BLaER1 (cell line): ENCODE results near the gene ZBED1.
A peak's percentile ranks its signal among the peaks of the same experiment; 100 is the strongest.

ENCODE experiments used
- H3K27ac ChIP-seq: shearing (Covaris generic); formaldehyde crosslinking; 2 replicates; pipeline ENCODE4 v1.8.1; 2022
- H3K27me3 ChIP-seq: shearing (Covaris generic); formaldehyde crosslinking; 2 replicates; pipeline ENCODE4 v1.8.1; 2022
- H3K36me3 ChIP-seq: shearing (Covaris generic); formaldehyde crosslinking; 2 replicates; pipeline ENCODE4 v1.8.1; 2022
- H3K4me1 ChIP-seq: shearing (Covaris generic); formaldehyde crosslinking; 2 replicates; pipeline ENCODE4 v1.8.1; 2022
- H3K4me2 ChIP-seq: shearing (Covaris generic); formaldehyde crosslinking; 2 replicates; pipeline ENCODE4 v1.8.1; 2022
- H3K4me3 ChIP-seq: shearing (Covaris generic); formaldehyde crosslinking; 2 replicates; pipeline ENCODE4 v1.8.1; 2022
- H3K9ac ChIP-seq: shearing (Covaris generic); formaldehyde crosslinking; 2 replicates; pipeline ENCODE4 v1.8.1; 2022
- H3K9me3 ChIP-seq: shearing (Covaris generic); formaldehyde crosslinking; 2 replicates; pipeline ENCODE4 v1.8.1; 2022
- H4K20me1 ChIP-seq: shearing (Covaris generic); formaldehyde crosslinking; 2 replicates; pipeline ENCODE4 v1.8.1; 2022
- Cebpa-rat ChIP-seq: shearing (Covaris generic); IDR thresholded peaks from 2 replicates; pipeline ENCODE4 v1.8.1; 2022

Gene ZBED1

DNA sequence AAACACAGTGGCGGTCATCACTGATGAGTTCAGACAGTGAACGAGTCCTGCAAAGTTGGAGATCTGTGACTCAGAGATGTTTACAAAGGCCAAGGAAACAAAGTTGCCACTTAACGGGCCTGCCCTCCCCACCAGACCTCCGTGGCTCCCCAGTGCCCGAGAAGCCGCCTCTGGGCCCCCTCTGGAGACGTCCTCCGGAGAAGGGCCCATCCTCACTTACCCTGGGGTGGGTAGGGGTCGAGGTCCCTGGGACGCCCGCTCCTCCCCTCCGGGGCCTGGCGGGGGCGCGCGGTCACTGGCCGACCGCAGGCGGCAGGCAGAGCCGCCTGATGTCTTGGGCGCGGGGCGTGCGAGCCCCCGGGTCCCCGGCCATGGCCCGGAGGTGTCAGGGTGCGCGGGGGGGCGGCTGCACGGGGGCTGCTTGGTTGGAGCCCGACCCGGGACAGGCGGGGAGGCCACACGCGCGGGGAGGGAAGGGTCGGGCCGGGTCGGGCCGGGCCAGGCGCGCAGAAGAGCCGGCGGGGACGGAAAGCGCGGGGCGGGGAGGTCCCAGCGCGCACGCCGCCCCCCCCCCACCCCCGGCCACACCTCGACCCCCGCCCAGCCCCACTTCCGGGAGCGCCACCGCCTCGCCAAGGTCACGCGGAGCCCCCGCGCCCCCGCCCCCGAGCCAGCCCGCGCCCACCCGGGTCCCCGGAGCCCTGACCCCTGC lies 529 bp downstream of the ZBED1 start:
- Histone ChIP-seq H3K9ac (peak overlapping the region; percentile 96), H3K27ac (peak overlapping the region; percentile 97), H3K36me3 (peaks cover 13% of the 10 kb centered on the region), H3K4me2 (peak overlapping the region; percentile 96), H3K4me3 (peak overlapping the region; percentile 88), H3K9me3 (no peaks in the 10 kb centered on the region), H4K20me1 (peaks cover 44% of the 10 kb centered on the region), H3K4me1 (peaks cover 53% of the 10 kb centered on the region), H3K27me3 (no peaks in the 10 kb centered on the region)
- TF ChIP-seq Cebpa-rat: no peak

DNA sequence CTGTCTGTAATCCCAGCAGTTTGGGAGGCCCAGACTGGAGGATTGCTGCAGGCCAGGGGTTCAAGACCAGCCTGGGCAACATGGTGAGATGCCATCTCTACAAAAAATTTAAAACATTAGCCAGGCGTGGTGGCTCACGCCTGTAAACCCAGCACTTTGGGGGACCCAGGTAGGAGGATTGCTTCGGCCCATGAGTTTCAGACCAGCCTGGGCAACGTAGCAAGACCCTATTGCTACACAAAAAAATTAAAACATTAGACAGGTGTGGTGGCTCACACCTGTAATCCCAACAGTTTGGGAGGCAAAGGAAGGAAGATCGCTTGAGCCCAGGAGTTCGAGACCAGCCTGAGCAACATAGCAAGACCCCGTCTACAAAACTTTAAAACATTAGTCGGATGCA lies 1.3 kb downstream of the ZBED1 start:
- Histone ChIP-seq H3K36me3 (peaks cover 16% of the 10 kb centered on the region), H3K4me1 (peaks cover 54% of the 10 kb centered on the region), H3K27me3 (no peaks in the 10 kb centered on the region), H3K27ac (peak overlapping the region; percentile 97), H4K20me1 (peaks cover 51% of the 10 kb centered on the region), H3K9me3 (no peaks in the 10 kb centered on the region), H3K4me2 (peak overlapping the region; percentile 96), H3K4me3 (peak overlapping the region; percentile 88), H3K9ac (peak overlapping the region; percentile 96)
- TF ChIP-seq Cebpa-rat: no peak

DNA sequence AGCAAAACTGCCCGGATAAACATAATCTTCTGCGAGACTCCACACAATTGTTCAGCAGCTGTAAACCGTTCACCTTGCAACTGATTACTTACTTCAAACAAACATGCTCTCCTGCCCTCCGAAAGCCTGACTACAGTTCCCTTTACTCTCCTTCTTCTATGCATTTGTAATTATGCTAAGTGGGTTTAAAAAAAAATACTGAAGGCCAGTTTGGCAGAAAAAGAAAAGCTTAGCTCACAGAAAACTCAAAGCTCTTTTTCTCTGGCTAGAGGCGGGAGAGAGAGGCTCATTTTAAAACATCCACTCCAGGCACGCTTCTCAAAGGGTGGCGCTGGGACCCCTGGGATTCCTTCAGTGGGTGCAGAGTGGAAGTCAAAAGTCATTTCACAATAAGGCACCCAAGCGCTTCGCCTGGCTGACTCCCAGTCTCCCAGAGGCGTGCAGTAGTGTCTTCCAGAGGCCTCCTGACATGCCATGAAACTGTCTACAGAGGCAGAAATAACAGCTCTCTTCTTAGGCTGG lies 1.9 kb downstream of the ZBED1 start:
- Histone ChIP-seq H3K4me3 (peak overlapping the region; percentile 88), H3K4me2 (peak overlapping the region; percentile 96), H3K9ac (peak overlapping the region; percentile 96), H3K27me3 (no peaks in the 10 kb centered on the region), H3K36me3 (peaks cover 18% of the 10 kb centered on the region), H4K20me1 (peaks cover 58% of the 10 kb centered on the region), H3K9me3 (no peaks in the 10 kb centered on the region), H3K27ac (peak overlapping the region; percentile 97), H3K4me1 (peaks cover 58% of the 10 kb centered on the region)
- peak; percentile 66; the same call in 1 of the 2 replicates for TF ChIP-seq Cebpa-rat

DNA sequence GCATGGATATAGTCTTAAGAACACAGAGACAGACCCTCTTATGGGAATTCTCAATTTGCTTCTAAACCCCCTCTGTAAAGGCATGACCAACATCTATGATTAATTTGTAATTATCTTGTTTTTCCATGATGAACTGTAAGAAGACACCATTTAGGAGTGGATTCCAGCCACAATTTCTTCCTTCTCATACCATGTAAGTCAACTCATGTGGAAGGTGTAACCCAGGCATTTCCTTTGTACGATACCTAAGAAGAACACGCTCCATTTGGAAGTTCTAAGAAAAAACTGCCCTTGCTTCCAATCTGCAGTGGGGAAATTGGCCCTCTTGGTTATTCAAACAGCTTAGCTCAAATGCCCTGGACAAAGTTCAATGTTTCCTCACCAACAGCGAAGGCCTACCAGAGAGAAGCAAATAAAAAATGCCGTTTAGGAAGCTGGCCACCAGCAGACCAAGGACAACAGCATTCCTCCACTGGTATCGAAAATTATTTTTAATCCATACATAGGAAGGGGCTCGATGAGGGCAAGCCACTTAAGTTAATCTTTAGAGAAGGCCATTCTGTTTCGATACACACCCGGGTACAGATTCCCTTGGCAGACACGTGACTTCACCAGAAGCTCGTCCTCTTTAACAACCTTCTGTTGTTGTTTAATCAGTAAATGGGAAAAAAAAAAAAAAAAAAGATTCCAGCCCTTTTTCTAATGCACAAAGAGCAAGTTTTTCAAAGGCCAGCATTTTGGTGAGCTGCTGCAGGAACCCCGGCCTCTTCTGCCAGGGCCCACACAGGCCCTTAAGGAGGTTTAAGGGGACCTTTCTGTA lies 2.6 kb downstream of the ZBED1 start:
- H3K27ac ChIP-seq: peak overlapping the region; percentile 97
- H4K20me1 ChIP-seq: peaks cover 65% of the 10 kb centered on the region
- peak overlapping the region; percentile 88 for H3K4me3 ChIP-seq
- peak overlapping the region; percentile 96 for H3K4me2 ChIP-seq
- no peaks in the 10 kb centered on the region for H3K9me3 ChIP-seq
- peaks cover 22% of the 10 kb centered on the region for H3K36me3 ChIP-seq
- no peaks in the 10 kb centered on the region for H3K27me3 ChIP-seq
- TF ChIP-seq Cebpa-rat: no peak
- H3K4me1 ChIP-seq: peaks cover 64% of the 10 kb centered on the region
- peak overlapping the region; percentile 96 for H3K9ac ChIP-seq

DNA sequence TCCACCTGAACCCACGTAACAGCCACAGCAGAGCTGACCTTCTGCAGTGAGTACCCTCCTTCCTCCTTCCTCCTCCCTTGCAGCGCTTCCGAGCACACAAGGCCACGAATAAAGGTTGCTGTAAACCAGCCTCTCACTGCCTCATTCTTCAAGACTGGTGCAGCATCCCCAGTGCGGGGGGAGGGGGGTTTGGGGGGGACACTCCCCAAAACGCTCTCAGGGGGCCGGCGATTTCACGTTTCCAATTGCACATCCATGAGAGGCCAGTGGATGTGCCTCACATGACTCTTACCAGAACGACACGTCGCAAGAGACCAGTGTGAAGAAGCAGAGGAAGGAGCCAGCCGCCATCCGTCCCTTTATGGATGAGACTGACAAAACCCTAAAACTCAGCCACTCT lies 5.2 kb downstream of the ZBED1 start:
- Histone ChIP-seq H3K9ac (no peak overlapping the region), H3K4me3 (no peak overlapping the region), H4K20me1 (peaks cover 91% of the 10 kb centered on the region), H3K4me2 (no peak overlapping the region), H3K27me3 (no peaks in the 10 kb centered on the region), H3K27ac (no peak overlapping the region), H3K4me1 (peaks cover 80% of the 10 kb centered on the region), H3K36me3 (peaks cover 33% of the 10 kb centered on the region), H3K9me3 (no peaks in the 10 kb centered on the region)
- no peak for TF ChIP-seq Cebpa-rat

DNA sequence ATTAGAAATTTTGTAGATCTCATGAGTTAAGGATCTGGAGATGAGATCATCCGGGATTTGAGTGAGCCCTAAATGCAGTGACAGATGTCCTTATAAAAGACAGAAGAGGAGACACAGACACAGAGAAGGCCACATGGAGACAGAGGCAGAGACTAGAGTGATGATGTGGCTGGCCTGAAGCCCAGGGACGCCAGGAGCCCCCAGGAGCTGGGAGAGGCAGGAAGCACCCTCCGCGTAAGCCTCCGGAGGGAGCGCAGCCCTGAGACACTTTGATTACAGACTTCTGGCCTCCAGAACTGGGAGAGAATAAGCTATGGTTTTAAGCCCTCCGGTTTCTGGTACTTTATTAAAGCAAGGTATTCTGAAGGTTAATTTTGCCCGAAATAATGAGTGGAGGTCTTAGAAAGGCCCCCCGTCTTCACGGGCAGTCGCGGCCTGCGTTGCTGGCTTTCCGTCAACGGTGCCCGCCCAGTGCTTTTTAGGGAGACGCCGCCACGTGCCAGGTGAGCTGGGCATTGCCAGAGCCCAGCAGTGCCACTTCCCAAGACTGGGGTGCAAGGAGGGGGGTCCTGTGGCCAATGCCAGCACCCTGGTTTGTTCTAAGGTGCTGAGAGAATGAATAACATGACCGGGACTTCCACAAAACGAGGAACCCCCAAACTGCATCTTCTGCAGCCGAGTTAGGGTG lies 8.1 kb downstream of the ZBED1 start:
- H3K9ac ChIP-seq: peak overlapping the region; percentile 70; the same call in 1 of the 2 replicates
- H3K4me2 ChIP-seq: peak overlapping the region; percentile 83
- H3K4me1 ChIP-seq: peaks cover 88% of the 10 kb centered on the region
- H4K20me1 ChIP-seq: peaks cover 98% of the 10 kb centered on the region
- peaks cover 13% of the 10 kb centered on the region; the same call in 1 of the 2 replicates for H3K9me3 ChIP-seq
- TF ChIP-seq Cebpa-rat: no peak
- H3K27me3 ChIP-seq: no peaks in the 10 kb centered on the region
- H3K4me3 ChIP-seq: no peak overlapping the region
- peak overlapping the region; percentile 85 for H3K27ac ChIP-seq
- H3K36me3 ChIP-seq: peaks cover 62% of the 10 kb centered on the region

DNA sequence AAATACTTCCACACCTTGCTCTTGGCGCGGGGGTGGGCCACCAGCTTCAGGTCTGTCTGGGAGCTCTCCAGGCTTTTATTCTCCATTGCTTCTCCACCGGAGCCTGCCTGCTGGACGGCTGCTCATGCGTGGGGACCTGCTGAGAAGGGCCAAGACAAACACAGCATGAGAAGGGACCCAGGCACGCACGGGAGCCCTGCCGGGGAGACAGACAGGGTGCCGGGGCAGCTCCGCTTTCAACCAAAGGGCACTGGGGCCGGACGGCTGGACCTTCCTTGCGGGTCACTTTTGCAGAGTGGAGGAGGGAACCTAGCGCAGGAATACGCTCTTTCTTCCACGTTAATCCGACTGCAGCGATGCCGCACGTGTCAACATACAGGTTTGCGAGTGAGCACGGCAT lies 10.1 kb downstream of the ZBED1 start:
- Histone ChIP-seq H3K36me3 (peaks cover 73% of the 10 kb centered on the region), H3K4me1 (peaks cover 90% of the 10 kb centered on the region), H4K20me1 (peaks cover 100% of the 10 kb centered on the region), H3K9me3 (peaks cover 13% of the 10 kb centered on the region; the same call in 1 of the 2 replicates), H3K27ac (peak overlapping the region; percentile 85), H3K4me2 (peak overlapping the region; percentile 83), H3K4me3 (no peak overlapping the region), H3K27me3 (no peaks in the 10 kb centered on the region), H3K9ac (no peak overlapping the region)
- no peak for TF ChIP-seq Cebpa-rat

DNA sequence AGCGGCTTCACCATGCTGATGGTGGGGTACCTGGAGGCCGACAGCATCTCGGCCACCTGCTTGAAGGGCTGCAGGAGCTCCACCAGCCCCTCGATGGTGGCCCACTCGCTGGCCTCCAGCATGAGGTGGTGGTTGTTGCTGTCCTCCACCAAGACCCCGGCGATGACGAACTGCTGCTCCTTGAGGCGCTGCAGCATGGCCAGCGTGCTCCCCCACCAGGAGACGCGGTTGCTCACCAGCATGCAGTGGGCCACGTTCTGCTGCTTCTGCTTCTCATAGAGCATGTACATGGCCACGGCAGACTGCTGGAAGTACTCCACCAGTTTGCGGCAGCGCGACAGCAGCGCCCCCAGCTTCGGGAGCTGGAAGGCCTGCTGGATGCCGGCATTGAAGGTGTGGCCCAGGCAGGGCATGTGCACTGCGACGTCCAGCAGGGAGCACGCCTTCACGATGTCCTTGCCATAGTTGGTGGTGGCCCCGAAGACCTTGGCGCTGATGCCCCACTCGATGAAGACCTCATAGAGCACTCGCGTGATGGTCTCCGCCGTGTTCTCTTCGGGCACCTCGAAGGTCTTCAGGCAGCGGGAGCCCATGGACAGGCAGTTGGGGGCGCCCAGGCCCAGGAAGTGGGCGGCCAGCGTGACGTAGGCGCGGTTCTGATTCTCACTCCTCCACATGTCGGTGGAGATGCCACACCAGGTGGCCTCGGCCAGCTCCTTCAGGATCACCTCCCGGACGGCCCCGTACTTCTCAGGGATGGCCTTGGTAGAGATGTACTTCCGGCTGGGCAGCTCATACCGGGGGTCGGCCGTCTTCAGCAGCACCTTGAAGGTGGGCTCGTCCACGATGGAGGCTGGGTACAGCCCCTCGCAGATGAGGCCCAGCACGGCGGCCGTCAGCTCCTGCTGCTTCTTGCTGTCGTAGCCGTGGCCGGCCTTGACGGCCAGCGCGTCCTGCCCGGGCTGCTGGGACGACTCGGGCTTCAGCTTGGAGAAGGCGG lies 11.0 kb downstream of the ZBED1 start:
- peaks cover 13% of the 10 kb centered on the region; the same call in 1 of the 2 replicates for H3K9me3 ChIP-seq
- H4K20me1 ChIP-seq: peaks cover 96% of the 10 kb centered on the region
- no peak overlapping the region for H3K4me3 ChIP-seq
- H3K4me2 ChIP-seq: peak overlapping the region; percentile 83
- H3K36me3 ChIP-seq: peaks cover 71% of the 10 kb centered on the region
- H3K27me3 ChIP-seq: no peaks in the 10 kb centered on the region
- peak overlapping the region; percentile 85 for H3K27ac ChIP-seq
- no peak overlapping the region for H3K9ac ChIP-seq
- peaks cover 91% of the 10 kb centered on the region for H3K4me1 ChIP-seq
- TF ChIP-seq Cebpa-rat: no peak
